GM20431 (cell line): ENCODE measurements around the gene TBCK.
"Not testable (repeated sequence)": the region's sequence is repeated elsewhere in the genome, so short reads cannot be mapped to it uniquely, and the experiment has no call there.

ENCODE experiments used
- in situ Hi-C: fragments of 300-500 bp; cut with MseI, MboI; formaldehyde crosslinking; loops from one replicate; pipeline ENCODE4 v1.15.0; 2020; ENCODE audit warnings: low sequenced_read_pairs; ENCODE audit not compliant: unreplicated experiment

TBCK gene

DNA sequence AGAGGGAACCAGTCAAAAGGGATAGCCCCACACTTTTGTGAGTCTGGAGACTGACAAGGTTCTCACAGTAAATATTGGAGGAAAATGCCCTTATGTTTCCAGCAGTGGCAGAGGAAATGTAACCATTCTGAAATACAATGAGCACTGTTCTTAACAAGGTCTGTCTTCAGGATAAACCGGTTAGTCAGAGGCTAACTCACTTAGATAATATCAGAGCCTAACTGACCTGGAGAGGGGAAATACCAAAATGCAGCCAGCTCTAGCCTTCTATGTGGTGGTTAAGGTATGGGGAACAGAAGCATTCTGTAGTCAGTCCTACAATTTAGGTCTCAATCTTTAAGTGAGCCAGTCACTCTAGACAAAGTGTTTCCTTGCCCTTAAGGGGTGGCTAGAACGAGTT is 70.8 kb downstream of the TBCK start:
- in situ Hi-C loops: no loop called here

GRCh38 chr4:106240699-106241098 is 75.3 kb downstream of the TBCK start:
- in situ Hi-C loops: no loop called here

GRCh38 chr4:106238820-106239420 is 77.1 kb downstream of the TBCK start:
- in situ Hi-C loops: no loop called here

GRCh38 chr4:106231931-106232330 is 84.1 kb downstream of the TBCK start:
- in situ Hi-C loops: no loop called here

GRCh38 chr4:106222548-106222947 is 93.5 kb downstream of the TBCK start:
- in situ Hi-C loops: no loop called here

GRCh38 chr4:106213291-106213690 is 102.7 kb downstream of the TBCK start:
- in situ Hi-C loops: not testable (repeated sequence)

DNA sequence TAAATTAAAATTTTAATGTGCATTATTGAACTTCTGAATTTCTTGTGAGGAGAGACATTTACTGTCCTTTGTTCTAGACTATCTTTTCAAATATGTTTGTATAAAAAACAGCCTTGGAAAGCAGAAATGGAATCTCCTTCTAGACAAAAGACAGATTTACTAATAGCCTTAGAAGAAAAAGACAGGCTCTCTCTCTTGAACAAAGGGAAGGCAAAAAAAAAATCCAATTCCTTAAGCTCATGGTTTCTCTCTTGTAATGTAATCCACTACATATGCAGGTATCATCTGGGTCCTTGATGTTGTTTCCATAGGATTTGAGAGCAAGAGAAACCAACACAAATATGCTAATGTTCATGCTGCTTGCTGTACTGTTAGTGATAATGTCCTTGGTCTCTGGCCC is 106.0 kb downstream of the TBCK start:
- in situ Hi-C loops: no loop called here

- in situ Hi-C loops: no loop called here
These were observed 107.2 kb downstream of the TBCK start for GRCh38 chr4:106208481-106209460.

GRCh38 chr4:106201373-106201772 is 114.6 kb downstream of the TBCK start:
- in situ Hi-C loops: no loop called here

DNA sequence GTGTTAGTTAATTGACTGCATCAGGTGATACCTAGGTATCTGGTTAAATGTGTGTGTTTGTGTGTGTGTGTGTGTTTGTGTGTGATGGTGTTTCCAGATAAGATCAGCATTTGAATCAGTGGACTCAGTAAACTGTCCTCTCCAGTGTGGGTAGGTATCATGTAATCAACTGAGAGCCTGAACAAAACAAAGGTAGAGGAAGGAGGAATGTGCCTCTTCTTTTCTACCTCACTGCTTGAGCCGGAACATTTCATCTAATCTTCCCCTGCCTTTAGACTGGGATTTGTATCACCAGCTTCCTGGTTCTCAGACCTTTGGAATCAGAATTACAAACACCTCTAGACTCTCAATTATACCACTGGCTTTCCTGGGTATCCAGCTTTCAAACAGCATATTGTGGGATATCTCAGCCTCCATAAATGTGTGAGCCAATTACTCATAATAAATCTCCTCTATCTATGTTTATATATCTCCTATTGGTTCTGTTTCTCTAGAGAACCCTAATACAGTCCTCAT is 120.5 kb downstream of the TBCK start:
- in situ Hi-C loops: no loop called here

DNA sequence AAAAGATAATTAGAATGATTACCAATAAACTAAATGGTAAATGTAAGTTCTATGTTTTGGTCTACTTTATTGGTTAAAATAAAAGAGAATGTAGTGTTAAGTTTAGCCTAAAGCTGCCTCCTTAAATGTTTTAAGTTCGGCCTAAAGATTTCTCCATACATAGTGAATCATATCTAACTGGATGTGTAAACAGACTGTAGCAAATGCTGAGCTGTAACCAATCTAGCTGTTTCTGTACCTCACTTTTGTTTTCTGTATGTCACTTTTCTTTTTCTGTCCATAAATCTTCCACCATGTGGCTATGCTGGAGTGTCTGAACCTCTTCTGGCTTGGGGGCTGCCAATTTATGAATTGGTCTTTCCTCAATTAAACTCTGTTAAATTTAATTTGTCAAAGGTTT is 121.2 kb downstream of the TBCK start:
- in situ Hi-C loops: no loop called here

DNA sequence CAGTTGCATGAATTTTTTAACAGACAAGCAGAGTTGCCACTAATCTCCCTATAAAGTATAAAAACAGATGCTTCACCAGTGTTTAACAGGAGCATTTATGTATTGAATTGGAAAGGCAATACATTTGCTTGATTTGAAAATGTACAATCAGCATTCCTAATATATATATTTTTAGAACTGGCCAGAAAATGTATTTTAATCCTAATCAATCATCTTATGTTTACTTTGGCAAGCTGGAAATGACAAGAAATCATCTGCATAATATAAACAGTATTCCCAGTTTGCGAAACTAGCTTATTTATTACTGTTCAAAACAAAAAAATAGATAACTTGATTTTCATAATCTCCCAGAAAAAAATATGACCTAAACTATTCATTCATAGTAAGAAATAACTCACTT is 123.9 kb downstream of the TBCK start:
- in situ Hi-C loops: no loop called here

GRCh38 chr4:106186201-106186600 is 129.8 kb downstream of the TBCK start:
- in situ Hi-C loops: no loop called here

GRCh38 chr4:106183551-106183950 is 132.5 kb downstream of the TBCK start:
- in situ Hi-C loops: no loop called here

DNA sequence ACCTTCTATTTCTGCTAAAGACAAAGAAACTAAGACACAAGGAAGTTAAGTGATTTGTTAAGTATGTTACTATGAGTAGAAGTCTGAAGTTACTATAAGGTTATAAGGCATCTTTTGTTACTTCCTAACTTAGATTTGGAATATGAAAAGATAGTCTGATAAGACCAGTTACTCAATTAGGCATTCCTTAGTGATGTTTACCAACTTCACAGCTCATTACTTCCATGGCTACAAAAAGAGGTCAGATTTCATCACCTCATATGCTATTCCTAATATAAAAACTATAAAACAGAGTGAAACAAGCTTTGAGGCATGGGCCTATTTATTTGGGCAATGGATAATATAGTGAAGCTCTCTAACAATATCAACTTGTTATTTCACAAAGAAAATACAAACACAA is 143.1 kb downstream of the TBCK start:
- in situ Hi-C loops: no loop called here

DNA sequence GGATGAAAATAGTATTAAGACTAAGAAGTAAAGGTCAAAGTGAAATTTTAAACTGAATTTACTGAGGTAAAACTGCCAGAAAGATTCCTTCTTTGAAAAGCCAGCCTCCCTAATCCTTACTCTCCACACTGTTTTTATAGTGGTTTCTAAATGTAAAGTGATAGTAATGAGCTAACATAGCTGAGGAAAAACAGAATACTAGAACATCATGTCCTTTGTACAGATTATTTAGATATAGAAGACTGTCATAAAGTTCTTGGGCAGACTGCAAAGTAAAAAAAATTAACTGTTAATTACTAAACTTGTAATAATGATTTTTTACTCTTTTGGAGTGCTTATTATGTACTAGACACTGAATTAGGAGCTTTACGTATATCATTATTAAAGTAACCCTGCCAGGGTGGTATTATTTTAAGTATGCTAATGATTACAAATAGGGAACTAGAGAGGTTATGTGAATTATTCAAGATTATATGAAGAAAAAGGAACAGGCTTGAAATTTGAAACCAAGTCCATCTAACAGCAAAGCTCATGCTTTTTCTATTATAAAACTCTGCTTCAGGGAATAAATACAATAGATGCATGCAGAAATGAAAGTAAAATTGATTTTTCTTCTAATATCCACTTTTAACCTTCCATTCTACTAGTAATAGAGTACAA is 150.5 kb downstream of the TBCK start:
- in situ Hi-C loops: no loop called here

DNA sequence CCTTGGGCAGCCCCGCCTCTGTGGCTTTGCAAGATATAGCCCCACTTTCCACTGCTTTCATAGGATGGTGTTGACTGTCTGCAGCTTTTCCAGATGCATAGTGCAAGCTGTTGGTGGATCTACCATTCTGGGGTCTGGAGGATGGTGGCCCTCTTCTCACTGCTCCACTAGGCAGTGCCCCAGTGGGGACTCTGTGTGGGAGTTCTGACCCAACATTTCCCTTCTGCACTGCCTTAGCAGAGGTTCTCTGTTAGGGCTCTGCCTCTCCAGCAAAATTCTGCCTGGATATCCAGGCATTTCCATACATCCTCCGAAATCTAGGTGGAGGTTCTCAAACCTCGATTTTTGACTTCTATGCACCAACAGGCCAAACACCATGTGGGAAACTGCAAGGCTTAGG is 153.7 kb downstream of the TBCK start:
- in situ Hi-C loops: no loop called here

DNA sequence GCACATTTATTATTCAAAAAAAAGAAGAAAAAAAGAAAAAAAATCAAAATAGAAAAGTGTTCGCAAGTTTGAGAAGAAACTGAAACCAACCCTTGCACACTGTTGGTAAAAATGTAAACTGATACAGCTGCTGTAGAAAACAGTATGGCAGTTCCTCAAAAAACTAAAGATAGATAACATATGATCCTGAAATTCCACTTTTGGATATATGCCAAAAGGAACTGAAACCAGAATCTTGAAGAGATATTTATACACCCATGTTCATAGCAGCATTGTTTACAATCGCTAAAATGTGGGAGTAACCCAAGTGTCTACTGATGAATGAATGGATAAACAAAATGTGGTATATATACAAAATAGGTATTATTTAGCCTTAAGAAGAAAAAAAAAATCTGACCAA is 155.4 kb downstream of the TBCK start:
- in situ Hi-C loops: no loop called here

DNA sequence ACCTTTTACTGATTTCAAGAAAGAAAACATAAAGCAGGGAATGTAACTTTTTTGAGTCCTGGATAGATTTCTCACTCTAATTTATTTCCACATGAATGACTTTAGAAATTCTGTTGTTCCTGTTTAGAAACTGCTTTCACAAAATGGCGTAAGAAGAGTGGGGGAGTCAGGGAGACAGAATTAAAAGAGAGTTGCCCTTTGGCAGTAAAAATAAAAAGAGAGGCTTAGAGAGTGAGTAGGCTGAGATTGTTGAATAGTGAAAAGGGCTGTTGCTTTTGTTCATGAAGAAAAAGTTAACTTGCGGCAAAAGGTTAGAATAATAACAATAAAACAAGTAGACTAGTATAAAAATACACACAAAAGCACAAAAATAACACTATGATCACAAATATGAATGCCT is 166.1 kb downstream of the TBCK start:
- in situ Hi-C loops: no loop called here

DNA sequence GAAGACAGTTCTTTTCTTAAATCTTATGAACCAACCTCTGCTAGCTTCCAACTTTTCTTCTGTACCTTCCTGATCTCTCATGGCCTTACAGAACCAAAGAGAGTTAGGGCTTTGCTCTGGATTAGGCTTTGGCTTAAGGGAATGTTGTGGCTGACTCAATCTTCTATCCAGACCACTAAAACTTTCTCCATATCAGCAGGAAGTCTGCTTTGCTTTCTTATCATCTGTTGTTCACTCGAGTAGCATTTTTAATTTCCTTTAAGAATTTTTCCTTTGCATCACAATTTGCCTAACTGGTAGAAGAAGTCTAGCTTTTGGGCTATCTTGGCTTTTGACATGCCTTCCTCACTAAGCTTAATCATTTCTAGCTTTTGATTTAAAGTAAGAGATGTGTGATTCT is 167.0 kb downstream of the TBCK start:
- in situ Hi-C loops: no loop called here

DNA sequence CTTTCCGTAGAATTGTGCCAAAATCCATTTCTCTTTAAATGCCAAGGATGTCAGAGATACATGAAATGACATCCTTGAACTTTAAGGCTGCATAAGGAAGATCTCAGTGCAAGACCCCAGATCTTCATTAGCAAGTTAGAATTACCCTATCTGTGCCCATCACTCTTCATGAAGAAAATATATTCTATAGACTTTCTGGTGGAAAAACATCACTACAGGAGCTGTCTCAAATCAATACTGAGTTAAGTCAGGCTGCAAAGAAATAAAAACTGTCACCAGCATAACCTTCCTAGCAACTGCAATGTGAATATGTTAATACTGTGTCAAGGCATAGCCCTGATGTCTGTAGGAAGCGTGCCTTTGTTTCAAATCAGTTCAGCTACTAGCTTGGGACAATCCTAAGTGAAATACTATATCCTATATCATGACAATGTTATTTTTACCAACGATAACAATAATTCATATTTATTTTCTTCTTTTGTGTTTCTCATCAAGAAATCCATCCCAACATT is 173.3 kb downstream of the TBCK start:
- in situ Hi-C loops: no loop called here
